COLO829 (cell line): ENCODE measurements around the gene P4HB.

Experiments used
- DNase-seq: peaks from one replicate; pipeline ENCODE4 v3.0.0; 2012; ENCODE audit warnings: low spot score

The P4HB gene

DNA sequence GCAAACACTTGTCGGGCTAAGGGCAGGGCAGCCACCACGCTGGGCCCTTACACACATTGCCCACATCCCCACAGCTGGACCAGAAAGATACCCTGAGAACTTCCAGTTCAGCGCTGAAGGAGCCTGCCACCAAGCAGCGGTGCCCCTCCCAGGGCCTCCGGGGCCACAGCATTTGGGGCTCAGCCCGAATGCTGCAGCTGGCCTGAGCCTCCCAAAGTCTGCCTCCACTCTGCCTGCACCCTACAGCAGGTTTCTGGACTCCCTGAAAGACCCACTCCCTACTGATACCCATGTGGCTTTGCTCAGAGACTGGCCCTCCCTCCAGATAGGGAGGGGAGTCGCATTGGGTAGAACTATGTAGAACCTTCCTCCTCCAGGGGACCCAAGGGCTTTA is 28.8 kb downstream of the P4HB start:
- no peak for DNase-seq

DNA sequence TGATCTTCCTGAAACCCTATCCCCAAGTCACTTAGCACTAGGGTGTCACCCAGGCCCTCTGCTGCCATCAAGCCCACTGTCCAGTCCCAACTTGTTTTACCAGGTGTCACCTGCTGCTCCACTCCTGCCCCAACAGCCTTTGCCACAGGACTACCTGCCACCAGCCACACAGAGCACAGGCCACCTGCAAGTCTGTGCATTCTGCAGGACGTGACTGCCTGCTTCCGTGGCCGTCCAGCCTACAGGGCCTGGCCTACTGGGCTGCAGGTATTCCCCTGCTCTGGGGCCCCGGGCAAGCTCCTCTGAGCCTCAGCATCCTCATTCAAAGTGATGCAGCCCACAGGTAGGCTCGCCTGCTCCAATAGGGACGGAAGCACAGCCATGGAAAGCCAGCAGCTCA is 30.5 kb downstream of the P4HB start:
- DNase-seq = no peak

DNA sequence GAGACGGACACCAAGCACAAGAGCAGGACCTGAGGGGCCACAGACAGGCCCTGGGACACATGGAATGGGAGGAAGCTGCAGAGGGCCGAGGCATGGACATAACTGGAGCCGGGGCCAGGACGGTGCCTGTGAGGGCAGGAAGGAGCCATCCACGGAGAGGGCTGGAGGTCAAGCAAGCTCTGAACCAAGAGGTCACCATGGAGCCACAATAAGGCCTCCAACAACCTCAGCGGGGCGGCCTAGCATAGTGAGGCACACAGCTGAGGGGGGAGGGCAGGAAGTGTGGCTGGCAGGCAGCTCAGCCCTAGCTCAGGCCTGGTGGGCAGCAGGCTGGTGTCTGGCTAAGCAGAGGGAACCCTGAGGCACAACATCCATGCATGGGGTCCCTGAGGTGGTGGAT is 31.7 kb downstream of the P4HB start:
- DNase-seq = no peak

DNA sequence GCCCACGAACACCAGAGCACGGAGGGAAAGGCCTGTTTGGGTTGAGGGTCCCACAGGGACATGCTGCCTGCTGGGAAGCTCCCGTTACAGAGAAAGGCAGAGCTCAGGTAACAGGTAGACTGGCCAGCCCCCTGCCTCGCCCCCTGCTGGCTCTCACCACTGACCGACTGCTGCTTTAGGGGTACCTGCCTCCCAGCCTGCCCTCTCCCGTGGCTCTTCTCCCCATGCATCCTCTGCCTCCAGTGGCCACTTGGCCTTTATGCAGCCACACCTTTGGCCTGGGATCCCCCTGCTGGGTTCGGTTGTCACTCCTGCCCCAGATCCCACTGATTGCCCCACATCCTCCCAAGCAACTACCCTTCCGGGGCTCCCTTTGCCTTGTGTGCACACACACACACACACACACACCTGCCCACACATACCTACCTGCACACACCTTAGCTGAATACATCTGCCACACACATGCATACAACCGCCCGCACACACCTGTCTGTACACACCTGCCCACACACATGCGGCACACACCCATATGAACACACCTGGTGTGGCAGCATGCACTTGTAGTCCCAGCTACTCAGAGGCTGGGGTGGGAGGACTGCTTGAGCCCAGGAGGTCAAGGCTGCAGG is 34.4 kb downstream of the P4HB start:
- DNase-seq = no peak

DNA sequence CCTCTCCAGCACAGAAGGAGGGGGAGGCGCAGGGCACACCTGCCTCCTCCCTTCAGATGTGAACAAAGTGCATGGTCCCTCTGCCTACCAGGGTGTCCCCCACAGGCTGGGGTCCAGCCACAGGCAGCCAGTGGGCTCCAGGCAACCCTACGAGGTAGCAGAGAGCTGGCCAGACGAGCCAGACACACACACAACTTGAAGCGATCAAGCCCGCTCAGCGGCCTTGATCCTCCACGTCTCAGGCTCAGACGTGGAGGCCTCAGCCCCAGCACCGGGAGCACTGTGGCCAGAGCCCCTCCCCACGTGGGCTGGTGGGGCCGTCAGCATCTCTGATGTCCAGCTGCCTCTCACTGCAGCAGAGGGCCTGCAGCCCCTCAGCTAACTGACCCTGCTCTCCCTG is 35.7 kb downstream of the P4HB start:
- no peak for DNase-seq

DNA sequence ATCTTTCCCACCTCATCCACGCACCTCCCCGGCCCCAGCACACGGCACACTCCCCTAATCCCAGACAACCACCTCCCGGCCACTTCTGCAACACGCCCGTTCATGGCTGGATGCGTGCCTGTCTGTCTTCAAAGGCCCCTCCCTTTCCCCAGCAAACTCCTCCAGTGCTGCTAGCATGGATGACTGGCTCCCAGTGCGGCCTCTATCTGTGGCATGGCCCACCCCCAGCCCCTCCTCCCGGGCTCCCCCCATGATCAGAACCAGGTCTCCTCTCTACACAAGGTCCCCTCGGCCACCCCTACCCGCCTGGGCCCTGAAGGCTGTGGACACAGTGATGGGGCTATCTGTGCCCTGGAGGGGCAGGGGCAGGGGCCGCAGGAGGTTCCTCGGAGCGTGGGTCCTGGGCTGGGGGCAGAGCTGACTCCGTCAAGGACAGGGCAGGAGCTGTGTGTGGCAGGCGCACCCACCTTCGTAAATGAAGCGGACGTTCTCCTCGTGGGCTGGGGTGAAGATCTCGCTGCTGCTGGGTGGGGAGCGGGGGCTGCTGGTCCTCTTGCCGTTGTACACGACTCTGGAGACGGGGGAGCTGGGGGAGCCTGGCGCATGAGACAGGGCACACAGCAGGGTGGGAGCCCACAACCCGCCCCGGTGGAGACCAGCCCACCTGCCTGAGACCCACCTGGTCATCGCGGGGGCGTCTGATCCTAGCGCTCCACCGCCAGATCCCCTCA is 36.4 kb downstream of the P4HB start:
- no peak for DNase-seq

DNA sequence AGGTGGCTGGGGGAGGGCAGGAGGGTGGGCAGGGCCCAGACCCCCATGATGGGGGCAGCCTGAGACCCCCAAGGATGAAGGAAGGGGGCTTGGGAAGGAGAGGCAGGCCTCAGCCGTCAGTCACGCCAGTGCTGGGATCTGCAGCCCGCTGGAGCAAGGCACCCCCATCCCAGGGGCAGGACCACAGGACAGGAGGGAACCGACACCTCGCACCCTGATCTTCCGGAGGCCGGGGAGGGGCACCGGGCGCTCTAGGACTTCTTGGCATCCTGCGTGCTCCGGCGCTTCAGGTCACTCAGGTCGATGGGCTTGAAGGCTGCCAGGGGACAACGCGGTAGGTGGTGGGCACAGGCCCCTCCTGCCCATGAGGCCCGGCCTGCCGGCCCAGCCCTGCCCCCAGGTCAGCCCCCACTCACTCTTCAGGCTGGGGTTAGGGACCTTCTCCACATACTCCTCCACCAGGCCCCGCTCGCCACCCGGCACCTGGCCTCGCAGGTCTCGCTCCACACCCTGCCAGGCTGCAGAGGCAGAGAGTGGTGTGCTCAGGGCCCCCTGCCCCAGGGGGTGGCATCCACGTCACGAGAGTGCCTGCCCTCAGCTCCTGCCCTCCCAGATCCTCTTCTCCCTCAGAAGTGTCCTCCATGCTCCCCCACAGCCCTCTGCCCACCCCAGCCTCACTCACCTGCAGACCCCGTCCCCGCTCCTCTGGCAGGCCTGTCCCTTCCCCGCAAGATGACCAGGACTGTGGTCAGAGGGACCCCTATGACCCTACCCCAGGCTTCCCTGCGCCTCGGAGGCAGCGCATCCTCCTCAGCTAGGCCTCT is 37.1 kb downstream of the P4HB start:
- no peak for DNase-seq

DNA sequence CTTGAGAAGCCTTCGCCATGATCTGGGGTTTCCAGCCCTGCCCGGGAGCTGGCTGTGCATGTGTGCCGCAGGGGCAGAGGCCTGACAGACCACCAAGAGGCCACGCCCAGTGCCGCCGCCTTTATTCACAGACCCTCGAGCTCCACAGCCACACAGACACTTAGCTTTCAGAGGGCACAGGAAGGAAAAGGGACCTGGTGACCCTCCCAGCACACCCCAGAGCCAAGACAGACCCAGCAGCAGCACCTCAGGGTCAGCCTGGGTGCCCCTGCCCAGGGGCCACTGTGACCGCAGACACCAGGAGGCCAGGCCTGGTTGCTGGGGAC is 38.1 kb downstream of the P4HB start:
- DNase-seq = no peak

DNA sequence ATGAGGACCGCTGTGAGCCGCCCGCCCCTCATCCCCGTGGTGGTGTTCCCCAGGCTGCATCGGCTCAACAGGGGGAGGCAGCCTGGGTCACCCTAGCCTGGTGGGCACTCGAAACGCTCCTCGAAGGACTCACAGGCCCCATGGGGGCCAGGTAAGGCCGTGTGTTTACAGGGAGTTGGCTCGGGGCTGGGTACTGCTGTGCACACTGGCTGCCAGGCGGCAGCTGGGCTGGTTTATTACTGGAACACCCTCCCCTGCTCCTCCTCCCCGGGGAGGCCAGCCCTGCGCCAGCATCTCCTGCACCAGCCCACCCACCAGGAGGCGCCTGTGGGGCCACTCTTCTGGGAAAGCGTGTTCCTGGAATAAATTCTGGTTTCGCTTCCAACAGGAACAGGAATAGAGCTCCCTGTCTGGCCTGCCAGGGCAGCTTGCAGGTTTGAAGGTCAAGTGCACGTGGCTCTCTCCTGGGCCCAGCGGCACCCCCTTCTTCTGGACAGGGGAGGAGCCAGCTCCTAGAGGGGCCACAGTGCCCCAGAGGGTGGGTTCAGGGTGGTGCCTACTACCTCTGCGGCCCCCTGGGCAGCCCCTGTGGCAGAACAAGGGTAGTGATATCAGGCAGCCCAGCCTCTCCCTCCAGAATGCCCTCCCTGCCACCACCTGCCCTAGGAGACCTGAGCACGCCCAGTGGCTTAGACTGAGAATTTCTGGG is 38.6 kb downstream of the P4HB start:
- DNase-seq = peak; percentile 53

DNA sequence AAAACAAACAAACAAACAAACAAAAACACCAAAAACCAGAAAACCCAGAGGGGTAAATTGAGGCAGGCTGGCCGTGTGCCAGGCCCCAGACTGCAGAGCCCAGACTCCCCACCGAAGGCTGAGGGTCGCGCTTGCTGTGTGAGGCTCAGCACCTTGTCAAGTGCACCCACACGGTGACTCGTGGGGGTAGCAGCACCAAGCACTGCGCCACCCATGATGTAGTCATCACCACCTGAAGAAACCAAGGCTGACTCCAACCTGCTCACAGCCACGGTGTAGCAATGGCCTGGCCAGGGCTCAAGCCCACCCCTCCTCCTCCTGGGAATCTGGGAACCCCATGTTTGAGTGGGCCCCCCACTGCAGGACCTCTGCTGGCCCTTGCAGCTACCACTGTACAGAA is 39.2 kb downstream of the P4HB start:
- DNase-seq = no peak

DNA sequence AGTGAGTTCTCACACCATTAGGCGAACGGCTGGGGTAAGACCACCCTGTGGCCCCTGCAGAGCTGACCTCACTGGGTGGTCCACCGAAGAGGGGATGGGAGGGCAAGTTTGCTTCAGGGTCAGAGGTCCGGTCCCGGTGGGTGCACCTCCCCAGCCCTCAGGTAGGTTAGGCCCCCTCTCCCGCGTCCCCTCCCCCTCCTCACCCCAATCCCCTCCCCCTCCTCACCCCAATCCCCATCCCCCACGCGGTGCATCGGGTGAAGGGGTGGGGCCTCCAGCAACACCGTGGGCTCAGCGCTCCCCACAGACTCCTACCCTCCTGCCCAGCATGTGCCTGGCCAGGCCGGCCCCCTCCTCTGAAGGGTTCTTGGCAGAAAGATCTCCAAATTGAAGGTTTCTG is 40.6 kb downstream of the P4HB start:
- DNase-seq = no peak

DNA sequence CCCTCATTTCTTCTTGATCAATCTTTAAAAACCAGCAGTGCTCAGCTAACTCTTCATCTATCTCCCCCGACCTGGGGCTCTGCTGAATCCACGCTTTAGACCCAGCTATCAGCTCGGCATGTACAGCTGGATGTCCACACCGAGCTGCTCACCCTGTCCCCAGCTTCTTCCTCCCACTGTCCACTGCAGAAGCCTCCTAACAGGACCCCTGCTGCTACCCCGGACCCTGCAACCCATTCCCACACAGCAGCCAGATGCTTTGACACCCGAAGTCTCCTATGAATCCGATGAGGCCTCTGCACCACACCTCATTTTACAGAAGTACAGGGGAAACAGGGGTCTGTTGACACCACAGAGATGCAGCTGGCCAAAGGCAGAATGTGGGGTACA is 42.6 kb downstream of the P4HB start:
- DNase-seq = no peak

DNA sequence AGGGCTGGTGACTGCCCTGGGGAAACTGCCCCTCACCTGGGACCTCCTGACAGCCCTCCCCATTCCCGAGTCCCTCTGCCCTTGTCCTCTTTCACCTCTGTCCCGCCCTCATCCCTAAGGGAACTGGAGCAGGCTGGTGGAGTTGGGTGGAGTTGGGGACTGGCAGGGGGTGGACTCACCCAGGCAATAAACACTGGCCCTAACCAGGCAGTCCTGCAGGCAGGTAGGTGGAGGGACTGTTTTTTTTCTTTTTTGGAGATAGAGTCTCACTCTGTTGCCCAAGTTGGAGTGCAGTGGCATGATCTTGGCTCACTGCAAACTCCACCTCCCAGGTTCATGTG is 44.7 kb downstream of the P4HB start:
- no peak for DNase-seq

DNA sequence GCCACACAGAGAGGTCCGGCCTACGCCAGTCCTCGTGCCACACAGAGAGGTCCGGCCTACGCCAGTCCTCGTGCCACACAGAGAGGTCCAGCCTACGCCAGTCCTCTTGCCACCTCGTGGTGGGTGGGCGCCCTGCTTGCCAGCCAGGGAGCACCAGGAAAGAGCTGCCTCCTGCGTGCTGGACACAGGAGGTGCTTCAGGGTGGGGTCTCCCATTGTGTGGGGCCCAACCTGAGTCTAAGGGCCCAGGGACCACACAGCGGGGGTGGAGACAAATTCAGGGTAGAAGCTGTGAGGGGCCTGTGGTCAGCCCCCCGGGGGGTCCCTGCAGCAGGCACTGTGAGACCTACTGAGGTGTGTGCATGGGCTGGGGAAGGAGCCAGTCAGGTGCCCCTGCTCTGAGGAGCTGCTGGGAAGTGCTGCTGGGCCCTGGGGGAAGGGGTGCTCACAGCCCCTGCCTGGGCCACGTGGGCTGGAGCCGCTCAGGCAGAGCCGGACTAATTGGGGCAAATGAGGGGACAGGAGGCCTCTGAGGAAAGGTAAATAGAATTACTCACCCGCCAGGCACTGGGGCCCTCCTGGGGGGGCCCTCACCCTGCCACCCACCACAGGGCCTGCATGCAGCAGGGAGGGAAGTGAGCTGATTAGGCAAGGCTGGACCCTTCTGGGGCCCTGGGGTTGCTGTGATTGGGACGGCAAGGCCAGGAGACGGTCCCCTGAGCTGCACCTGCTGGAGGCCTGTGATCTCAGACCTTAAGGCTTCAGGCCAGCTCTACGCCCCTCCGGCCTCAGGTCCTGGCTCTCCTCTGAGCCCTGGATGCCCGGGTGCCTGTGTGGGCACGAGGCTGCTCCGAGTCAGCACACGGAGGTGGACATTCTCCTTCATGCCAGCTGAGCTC is 45.3 kb downstream of the P4HB start:
- no peak for DNase-seq

DNA sequence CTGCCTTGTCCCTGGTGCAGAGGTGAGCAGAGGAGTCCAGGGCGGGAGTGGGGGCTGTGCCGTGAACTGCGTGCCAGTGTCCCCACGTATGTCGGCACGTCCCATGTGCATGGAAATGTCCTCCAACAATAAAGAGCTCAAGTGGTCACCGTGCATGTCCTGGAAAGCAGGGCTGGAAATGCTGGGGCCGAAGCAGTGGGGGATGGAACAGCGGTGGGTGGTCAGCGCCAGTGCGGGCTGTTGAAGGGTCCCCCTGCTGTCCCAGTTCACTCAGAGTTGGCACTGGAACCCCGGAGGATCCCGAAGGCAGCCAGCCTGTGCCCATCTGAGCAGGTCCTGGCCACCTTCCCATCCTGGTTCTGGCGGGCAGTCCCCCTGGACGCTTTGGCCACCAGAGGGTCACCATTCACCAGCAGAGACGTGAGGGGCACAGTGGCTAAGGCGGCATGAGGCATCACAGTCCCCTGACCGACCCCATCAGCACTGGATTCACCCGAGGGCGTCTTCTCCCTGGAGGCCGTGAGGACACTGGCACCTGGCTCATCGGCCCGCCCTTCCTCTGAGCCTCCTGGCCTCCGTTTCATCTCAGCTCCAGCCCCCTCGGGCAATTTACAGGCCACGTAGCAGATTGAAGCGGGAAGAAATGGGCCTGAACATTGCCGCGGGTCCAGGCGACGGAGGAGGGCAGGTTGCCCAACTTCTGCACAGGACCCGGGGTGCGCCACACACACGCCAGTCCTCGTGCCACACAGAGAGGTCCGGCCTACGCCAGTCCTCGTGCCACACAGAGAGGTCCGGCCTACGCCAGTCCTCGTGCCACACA is 46.3 kb downstream of the P4HB start:
- DNase-seq = no peak

DNA sequence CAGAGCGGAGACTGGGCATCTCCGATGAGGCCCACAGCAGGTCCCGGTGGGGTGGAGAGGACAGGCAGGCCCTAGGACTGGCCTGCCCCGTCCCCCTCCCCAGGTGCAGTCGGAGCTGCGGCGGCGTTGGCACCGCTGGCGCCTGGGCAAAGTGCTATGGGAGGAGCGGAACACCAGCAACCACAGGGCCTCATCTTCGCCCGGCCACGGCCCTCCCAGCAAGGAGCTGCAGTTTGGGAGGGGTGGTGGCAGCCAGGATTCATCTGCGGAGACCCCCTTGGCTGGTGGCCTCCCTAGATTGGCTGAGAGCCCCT is 47.0 kb downstream of the P4HB start:
- no peak for DNase-seq

DNA sequence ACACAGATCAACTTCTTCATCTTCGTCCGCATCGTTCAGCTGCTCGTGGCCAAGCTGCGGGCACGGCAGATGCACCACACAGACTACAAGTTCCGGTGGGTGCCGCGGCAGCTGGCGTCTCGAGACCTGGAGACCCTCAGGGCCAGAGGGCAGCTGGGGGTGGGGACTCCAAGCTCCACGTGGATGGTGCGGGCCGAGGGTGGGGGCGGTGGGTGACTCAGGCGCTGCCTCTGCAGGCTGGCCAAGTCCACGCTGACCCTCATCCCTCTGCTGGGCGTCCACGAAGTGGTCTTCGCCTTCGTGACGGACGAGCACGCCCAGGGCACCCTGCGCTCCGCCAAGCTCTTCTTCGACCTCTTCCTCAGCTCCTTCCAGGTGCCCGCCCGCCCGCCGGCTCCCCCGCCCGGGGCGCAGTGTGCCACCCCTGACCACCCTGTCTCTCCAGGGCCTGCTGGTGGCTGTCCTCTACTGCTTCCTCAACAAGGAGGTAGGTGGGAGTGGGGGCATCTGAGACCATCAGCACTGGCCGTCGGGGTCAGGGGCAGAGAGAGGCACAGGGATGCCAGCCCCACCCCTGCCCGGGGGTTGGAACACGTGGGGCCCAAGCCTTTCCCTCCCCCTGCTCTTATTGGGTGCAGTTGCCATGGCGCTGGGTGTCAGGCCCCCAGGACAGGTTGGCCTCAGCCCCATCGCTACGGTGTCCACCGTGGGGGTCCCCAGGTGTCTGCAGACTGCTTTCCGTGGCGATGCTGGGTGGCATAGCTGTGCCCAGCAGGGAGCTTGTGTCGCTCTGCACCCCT is 47.6 kb downstream of the P4HB start:
- DNase-seq = no peak

DNA sequence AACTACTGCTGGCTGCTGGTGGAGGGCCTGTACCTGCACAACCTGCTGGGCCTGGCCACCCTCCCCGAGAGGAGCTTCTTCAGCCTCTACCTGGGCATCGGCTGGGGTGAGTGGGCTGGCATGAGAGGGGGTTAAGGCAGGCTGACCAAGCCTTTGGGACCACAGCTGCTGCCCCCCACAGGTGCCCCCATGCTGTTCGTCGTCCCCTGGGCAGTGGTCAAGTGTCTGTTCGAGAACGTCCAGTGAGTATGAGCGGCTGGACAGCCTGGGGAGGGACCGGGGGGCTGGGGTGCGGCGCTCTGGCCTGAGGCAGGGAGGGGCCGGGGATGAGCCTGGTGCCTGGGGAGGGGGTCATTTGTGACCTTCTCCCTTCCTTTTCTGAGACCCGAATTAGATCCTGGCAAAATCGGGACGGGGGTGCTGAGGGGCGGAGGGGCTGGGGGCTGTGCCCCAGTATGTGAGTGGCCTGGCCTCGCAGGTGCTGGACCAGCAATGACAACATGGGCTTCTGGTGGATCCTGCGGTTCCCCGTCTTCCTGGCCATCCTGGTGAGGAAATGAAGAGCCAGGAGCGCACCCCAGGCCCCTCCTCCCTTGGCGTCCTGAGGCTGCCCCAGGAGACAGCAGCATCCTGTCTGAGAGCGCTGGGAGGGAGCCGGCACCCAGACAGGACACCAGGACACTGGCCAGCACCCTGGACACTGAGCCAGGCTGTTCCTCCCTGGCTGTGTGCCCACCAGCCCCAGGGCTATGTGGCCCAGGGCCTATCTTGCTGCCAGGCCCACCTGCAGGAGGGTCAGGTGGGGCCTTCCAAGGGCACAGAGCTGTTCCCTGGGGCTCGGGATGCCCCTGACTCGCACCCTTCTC is 48.4 kb downstream of the P4HB start:
- no peak for DNase-seq
